ENCODE data around the gene SPEF1. TPM values are rescaled to one million over a fixed set of nuclear protein-coding genes. Genes with fewer than 3 reads are reported as not detected.

Gene SPEF1
- total and polyA plus RNA-seq, 2 of the 13 experiments (the other 11 are each of a cell fraction or from before 2014, with no cell fraction given), result 0.11 to 0.27 TPM

DNA sequence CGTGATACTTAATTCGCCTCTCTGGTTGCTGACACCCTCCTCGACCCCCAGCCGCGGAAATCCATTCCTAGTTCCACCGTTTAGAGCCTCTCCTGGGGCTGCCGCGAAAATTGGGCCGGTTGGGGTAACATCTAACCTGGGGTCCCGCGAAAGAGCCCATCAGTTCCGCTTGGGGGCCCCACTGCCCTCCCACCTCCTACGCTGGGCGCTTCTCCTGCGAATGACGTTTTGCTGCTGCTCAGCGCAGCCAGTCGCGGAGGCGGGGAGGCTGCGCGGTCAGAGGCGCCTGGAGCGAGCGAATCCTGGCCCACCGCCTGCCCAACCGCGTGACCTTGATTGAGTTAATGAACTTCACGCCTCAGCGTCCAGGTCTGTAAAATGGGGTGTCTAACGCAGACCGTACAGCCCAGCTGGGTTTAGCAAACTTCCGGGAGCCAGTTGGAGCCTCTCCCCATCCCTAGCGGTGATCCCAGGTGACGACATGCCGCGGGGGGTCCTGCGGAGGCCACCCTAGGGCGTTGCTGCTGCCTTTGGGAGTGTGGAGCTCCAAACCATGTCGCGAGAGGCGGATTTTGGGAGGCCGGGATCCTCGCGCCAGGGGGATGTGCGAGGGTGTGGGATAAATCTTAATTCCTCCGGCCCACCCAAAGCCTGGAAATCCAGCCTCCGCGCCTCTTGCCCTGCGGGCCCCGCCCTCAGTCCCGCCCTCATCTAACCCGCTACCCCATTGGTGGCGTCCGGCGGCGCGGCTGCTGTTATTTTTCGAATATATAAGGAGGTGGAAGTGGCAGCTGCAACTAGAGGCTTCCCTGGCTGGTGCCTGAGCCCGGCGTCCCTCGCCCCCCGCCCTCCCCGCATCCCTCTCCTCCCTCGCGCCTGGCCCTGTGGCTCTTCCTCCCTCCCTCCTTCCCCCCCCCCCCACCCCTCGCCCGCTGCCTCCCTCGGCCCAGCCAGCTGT is 14.5 kb upstream of the SPEF1 start, which contains the start of gene CDC25B (continued):
- TF ChIP-seq, protein P1, sequence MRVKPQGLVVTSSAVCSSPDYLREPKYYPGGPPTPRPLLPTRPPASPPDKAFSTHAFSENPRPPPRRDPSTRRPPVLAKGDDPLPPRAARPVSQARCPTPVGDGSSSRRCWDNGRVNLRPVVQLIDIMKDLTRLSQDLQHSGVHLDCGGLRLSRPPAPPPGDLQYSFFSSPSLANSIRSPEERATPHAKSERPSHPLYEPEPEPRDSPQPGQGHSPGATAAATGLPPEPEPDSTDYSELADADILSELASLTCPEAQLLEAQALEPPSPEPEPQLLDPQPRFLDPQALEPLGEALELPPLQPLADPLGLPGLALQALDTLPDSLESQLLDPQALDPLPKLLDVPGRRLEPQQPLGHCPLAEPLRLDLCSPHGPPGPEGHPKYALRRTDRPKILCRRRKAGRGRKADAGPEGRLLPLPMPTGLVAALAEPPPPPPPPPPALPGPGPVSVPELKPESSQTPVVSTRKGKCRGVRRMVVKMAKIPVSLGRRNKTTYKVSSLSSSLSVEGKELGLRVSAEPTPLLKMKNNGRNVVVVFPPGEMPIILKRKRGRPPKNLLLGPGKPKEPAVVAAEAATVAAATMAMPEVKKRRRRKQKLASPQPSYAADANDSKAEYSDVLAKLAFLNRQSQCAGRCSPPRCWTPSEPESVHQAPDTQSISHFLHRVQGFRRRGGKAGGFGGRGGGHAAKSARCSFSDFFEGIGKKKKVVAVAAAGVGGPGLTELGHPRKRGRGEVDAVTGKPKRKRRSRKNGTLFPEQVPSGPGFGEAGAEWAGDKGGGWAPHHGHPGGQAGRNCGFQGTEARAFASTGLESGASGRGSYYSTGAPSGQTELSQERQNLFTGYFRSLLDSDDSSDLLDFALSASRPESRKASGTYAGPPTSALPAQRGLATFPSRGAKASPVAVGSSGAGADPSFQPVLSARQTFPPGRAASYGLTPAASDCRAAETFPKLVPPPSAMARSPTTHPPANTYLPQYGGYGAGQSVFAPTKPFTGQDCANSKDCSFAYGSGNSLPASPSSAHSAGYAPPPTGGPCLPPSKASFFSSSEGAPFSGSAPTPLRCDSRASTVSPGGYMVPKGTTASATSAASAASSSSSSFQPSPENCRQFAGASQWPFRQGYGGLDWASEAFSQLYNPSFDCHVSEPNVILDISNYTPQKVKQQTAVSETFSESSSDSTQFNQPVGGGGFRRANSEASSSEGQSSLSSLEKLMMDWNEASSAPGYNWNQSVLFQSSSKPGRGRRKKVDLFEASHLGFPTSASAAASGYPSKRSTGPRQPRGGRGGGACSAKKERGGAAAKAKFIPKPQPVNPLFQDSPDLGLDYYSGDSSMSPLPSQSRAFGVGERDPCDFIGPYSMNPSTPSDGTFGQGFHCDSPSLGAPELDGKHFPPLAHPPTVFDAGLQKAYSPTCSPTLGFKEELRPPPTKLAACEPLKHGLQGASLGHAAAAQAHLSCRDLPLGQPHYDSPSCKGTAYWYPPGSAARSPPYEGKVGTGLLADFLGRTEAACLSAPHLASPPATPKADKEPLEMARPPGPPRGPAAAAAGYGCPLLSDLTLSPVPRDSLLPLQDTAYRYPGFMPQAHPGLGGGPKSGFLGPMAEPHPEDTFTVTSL (CRISPR knock-in tag; IDR thresholded peaks at IDR 0.05; ENCODE audit: borderline replicate concordance), result no peak
- peak; percentile 39; the same call in 1 of the 2 replicates for TF ChIP-seq DPF2 (CRISPR knock-in tag; IDR thresholded peaks at IDR 0.05; ENCODE audit: borderline replicate concordance, low read depth)
- peak; percentile 60; the same call in 1 of the 2 replicates for TF ChIP-seq CREB1 (IDR thresholded peaks at IDR 0.05)
- no peak for TF ChIP-seq CREB1 (CRISPR knock-in tag; IDR thresholded peaks at IDR 0.05)
- TF ChIP-seq JUNB (CRISPR knock-in tag; IDR thresholded peaks at IDR 0.05; ENCODE audit: borderline replicate concordance), result no peak
- peak; percentile 86 for TF ChIP-seq ZNF350 (CRISPR knock-in tag; IDR thresholded peaks at IDR 0.05; ENCODE audit: borderline replicate concordance, low read depth)
- TF ChIP-seq ZFY (CRISPR knock-in tag; IDR thresholded peaks at IDR 0.05), result peak; percentile 74
- TF ChIP-seq, protein P2, sequence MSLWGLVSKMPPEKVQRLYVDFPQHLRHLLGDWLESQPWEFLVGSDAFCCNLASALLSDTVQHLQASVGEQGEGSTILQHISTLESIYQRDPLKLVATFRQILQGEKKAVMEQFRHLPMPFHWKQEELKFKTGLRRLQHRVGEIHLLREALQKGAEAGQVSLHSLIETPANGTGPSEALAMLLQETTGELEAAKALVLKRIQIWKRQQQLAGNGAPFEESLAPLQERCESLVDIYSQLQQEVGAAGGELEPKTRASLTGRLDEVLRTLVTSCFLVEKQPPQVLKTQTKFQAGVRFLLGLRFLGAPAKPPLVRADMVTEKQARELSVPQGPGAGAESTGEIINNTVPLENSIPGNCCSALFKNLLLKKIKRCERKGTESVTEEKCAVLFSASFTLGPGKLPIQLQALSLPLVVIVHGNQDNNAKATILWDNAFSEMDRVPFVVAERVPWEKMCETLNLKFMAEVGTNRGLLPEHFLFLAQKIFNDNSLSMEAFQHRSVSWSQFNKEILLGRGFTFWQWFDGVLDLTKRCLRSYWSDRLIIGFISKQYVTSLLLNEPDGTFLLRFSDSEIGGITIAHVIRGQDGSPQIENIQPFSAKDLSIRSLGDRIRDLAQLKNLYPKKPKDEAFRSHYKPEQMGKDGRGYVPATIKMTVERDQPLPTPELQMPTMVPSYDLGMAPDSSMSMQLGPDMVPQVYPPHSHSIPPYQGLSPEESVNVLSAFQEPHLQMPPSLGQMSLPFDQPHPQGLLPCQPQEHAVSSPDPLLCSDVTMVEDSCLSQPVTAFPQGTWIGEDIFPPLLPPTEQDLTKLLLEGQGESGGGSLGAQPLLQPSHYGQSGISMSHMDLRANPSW (CRISPR knock-in tag; IDR thresholded peaks at IDR 0.05; ENCODE audit: borderline replicate concordance), result no peak
- TF ChIP-seq ZFP36L2 (CRISPR knock-in tag; IDR thresholded peaks at IDR 0.05), result no peak
- TF ChIP-seq PHF21A (CRISPR knock-in tag; IDR thresholded peaks at IDR 0.05), result peak; percentile 38; the same call in 1 of the 2 replicates
- no peak for TF ChIP-seq ZNF883 (CRISPR knock-in tag; IDR thresholded peaks at IDR 0.05; ENCODE audit: not compliant biosample characterization)
- TF ChIP-seq ZNF557 (CRISPR knock-in tag; IDR thresholded peaks at IDR 0.05), result no peak
- TF ChIP-seq SMAD9 (CRISPR knock-in tag; IDR thresholded peaks at IDR 0.05), result no peak
- TF ChIP-seq CBX5 (CRISPR knock-in tag; IDR thresholded peaks at IDR 0.05; ENCODE audit: borderline replicate concordance), result no peak; the same call in 1 of the 2 replicates
- TF ChIP-seq ARNTL (CRISPR knock-in tag; IDR thresholded peaks at IDR 0.05), result peak; percentile 57; the same call in 1 of the 2 replicates
- TF ChIP-seq ZKSCAN1 (IDR thresholded peaks at IDR 0.05; ENCODE audit: low read length), result no peak
- TF ChIP-seq NFYB (CRISPR knock-in tag; IDR thresholded peaks at IDR 0.05), result peak; percentile 78
- TF ChIP-seq, protein P3, sequence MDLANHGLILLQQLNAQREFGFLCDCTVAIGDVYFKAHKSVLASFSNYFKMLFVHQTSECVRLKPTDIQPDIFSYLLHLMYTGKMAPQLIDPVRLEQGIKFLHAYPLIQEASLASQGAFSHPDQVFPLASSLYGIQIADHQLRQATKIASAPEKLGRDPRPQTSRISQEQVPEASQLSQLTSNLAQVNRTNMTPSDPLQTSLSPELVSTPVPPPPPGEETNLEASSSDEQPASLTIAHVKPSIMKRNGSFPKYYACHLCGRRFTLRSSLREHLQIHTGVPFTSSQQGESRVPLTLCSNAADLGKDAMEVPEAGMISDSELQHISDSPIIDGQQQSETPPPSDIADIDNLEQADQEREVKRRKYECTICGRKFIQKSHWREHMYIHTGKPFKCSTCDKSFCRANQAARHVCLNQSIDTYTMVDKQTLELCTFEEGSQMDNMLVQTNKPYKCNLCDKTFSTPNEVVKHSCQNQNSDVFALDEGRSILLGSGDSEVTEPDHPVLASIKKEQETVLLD (CRISPR knock-in tag; IDR thresholded peaks at IDR 0.05; ENCODE audit: low read depth), result no peak
- TF ChIP-seq ZFAT (CRISPR knock-in tag; conservative IDR thresholded peaks at IDR 0.05), result no peak
- no peak for TF ChIP-seq PPARG (CRISPR knock-in tag; conservative IDR thresholded peaks at IDR 0.05)
